T-helper 1 cell treated with Interleukin-12 subunit alpha and Interleukin-12 subunit beta and Interleukin-4 antibody, amounts not matched to agents 30 μg/mL and 1 μg/mL, for 36 hours (primary cell): ENCODE results near the gene LILRB5.
"Not testable (repeated sequence)": the region's sequence is repeated elsewhere in the genome, so short reads cannot be mapped to it uniquely, and the experiment has no call there.

Source experiments
- H3K27ac Mint-ChIP-seq: one replicate; pipeline ENCODE4 v1.8.0; 2021; ENCODE audit warnings: mild to moderate bottlenecking, mixed read lengths
- H3K27me3 Mint-ChIP-seq: one replicate; pipeline ENCODE4 v1.8.0; 2021; ENCODE audit warnings: low read depth, mixed read lengths
- H3K36me3 Mint-ChIP-seq: one replicate; pipeline ENCODE4 v1.8.0; 2021; ENCODE audit warnings: low read depth, mixed read lengths
- H3K4me1 Mint-ChIP-seq: one replicate; pipeline ENCODE4 v1.8.0; 2021; ENCODE audit warnings: low read depth, mixed read lengths
- H3K4me3 Mint-ChIP-seq: one replicate; pipeline ENCODE4 v1.8.0; 2021; ENCODE audit warnings: mild to moderate bottlenecking, moderate library complexity, mixed read lengths
- H3K9me3 Mint-ChIP-seq: one replicate; pipeline ENCODE4 v1.8.0; 2021; ENCODE audit warnings: mixed read lengths

Gene LILRB5

GRCh38 chr19:54242234-54242633 lies 14.8 kb downstream of the LILRB5 start:
- H3K27ac Mint-ChIP-seq, H3K36me3 Mint-ChIP-seq, H3K4me1 Mint-ChIP-seq, H3K4me3 Mint-ChIP-seq, H3K27me3 Mint-ChIP-seq, H3K9me3 Mint-ChIP-seq: not testable (repeated sequence)

GRCh38 chr19:54240372-54241336 lies 16.4 kb downstream of the LILRB5 start:
- H3K4me1 Mint-ChIP-seq, H3K27ac Mint-ChIP-seq, H3K4me3 Mint-ChIP-seq, H3K9me3 Mint-ChIP-seq, H3K36me3 Mint-ChIP-seq: not testable (repeated sequence)
- peaks cover 11% of the 10 kb centered on the region for H3K27me3 Mint-ChIP-seq

DNA sequence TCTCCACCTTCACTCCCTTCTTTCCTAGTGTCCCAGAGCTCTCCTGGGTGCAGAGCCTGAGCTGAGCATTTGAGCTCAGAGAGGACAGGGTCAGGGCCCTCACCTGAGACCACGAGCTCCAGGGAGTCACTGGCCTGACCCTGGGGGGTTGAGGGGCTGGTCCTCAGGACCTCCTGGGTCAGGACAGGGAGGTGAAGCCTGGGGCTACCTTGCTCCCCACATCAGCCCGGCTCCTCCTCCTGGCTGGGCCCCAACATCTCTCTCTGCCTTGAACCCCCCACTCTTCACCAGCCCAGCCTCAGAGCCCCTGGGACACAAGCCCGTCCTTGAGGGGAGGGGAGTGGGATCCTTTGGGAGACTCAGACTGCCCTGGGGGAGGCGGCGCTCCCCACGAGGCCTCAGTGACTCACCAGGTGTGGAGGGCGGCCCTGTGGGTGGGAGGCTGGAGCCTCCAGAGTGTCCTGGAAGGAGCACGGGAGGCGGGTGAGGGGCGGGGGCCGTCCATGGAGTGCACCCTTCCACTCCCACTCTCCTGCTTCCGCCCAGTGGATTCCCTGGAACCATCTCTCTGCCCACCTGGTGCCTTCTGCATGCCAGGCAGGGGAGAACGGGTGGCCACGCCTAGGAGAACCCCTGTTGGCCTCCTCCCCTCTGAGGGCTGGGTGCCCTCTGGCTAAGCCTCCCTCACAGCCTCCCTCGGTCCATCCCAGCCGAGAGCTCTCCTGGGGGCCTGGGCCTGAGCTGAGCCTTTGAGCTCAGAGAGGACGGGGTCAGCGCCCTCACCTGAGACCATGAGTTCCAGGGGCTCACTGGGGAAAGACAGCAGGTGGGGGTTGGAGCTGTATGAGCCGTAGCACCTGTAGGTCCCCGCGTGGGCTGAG lies 17.3 kb downstream of the LILRB5 start:
- not testable (repeated sequence) for H3K4me1 Mint-ChIP-seq, H3K27ac Mint-ChIP-seq, H3K36me3 Mint-ChIP-seq, H3K4me3 Mint-ChIP-seq, H3K9me3 Mint-ChIP-seq
- H3K27me3 Mint-ChIP-seq: peaks cover 12% of the 10 kb centered on the region

- Mint-ChIP-seq H3K9me3 (no peaks in the 10 kb centered on the region), H3K36me3 (no peaks in the 10 kb centered on the region), H3K4me3 (no peak overlapping the region), H3K27me3 (peaks cover 45% of the 10 kb centered on the region), H3K27ac (no peak overlapping the region), H3K4me1 (peaks cover 8% of the 10 kb centered on the region)
These were observed 23.1 kb downstream of the LILRB5 start for GRCh38 chr19:54233941-54234340.

GRCh38 chr19:54231077-54231931 lies 25.8 kb downstream of the LILRB5 start:
- Mint-ChIP-seq H3K4me3 (no peak overlapping the region), H3K27me3 (peaks cover 46% of the 10 kb centered on the region), H3K36me3 (no peaks in the 10 kb centered on the region), H3K9me3 (peaks cover 4% of the 10 kb centered on the region), H3K4me1 (peaks cover 8% of the 10 kb centered on the region), H3K27ac (no peak overlapping the region)

DNA sequence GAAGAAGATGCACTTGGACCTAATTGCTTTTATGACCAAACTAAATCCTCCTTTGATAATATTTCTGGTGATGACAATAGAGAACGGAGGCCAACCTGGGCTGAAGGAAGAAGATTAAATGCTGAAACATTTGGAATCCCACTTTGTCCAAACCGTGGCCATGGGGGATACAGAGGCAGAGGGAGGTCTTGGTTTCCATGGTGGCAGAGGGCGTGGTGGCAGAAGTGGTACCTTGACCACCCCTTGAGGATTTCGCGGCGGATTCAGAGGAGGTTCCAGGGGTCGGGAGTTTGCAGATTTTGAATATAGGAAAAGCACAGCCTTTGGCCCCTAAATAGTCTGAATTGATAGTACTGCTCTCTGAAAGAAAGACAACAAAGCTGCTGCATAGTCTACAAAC lies 27.0 kb downstream of the LILRB5 start:
- H3K4me1 Mint-ChIP-seq: peaks cover 8% of the 10 kb centered on the region
- H3K27ac Mint-ChIP-seq: no peak overlapping the region
- H3K4me3 Mint-ChIP-seq: no peak overlapping the region
- no peaks in the 10 kb centered on the region for H3K36me3 Mint-ChIP-seq
- peaks cover 4% of the 10 kb centered on the region for H3K9me3 Mint-ChIP-seq
- peaks cover 45% of the 10 kb centered on the region for H3K27me3 Mint-ChIP-seq

- no peak overlapping the region for H3K27ac Mint-ChIP-seq
These were observed 27.9 kb downstream of the LILRB5 start for GRCh38 chr19:54229146-54229545.

DNA sequence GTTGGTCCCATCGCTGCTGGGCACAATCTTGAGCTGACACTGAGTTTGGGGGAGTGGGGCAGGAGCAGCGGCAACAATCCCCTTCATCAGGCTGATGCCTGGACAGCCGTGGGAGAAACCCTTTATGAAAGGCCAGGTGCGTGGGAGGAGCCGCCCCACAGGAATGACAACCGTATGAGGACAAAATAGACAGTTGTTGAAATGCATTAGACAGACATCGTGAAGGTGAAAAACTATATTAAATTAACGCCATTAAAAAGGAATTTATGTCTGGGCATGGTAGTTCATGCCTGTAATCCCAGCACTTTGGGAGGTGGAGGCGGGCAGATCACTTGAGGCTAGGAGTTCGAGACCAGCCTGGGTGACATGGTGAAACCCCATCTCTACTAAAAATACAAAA lies 32.5 kb downstream of the LILRB5 start:
- H3K9me3 Mint-ChIP-seq, H3K27ac Mint-ChIP-seq, H3K4me1 Mint-ChIP-seq, H3K36me3 Mint-ChIP-seq, H3K4me3 Mint-ChIP-seq: not testable (repeated sequence)
- H3K27me3 Mint-ChIP-seq: peaks cover 15% of the 10 kb centered on the region

More at GRCh38 chr19:54229146-54229545, 27.9 kb downstream of the LILRB5 start:
- peaks cover 6% of the 10 kb centered on the region for H3K4me1 Mint-ChIP-seq
- H3K27me3 Mint-ChIP-seq: peaks cover 36% of the 10 kb centered on the region
- H3K4me3 Mint-ChIP-seq: no peak overlapping the region
- H3K36me3 Mint-ChIP-seq: no peaks in the 10 kb centered on the region
- H3K9me3 Mint-ChIP-seq: peaks cover 4% of the 10 kb centered on the region

DNA sequence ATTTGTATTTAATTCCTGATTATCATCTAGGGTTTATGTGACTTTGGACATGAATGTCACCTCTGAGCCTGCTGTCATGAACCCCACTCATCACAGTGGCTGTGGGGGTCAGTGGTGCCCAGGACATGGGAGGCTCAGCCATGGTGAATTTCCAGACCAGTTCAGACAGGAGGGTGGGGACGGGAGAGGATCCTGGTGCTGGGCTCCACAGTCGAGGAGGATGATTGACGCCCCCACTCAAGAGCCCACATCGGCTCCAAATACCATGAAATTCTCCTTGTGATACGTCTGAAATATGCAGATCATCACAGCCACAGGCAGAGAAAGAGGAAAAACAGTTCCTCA lies 33.2 kb downstream of the LILRB5 start:
- not testable (repeated sequence) for H3K27ac Mint-ChIP-seq, H3K36me3 Mint-ChIP-seq, H3K4me1 Mint-ChIP-seq, H3K4me3 Mint-ChIP-seq, H3K9me3 Mint-ChIP-seq
- peaks cover 11% of the 10 kb centered on the region for H3K27me3 Mint-ChIP-seq

DNA sequence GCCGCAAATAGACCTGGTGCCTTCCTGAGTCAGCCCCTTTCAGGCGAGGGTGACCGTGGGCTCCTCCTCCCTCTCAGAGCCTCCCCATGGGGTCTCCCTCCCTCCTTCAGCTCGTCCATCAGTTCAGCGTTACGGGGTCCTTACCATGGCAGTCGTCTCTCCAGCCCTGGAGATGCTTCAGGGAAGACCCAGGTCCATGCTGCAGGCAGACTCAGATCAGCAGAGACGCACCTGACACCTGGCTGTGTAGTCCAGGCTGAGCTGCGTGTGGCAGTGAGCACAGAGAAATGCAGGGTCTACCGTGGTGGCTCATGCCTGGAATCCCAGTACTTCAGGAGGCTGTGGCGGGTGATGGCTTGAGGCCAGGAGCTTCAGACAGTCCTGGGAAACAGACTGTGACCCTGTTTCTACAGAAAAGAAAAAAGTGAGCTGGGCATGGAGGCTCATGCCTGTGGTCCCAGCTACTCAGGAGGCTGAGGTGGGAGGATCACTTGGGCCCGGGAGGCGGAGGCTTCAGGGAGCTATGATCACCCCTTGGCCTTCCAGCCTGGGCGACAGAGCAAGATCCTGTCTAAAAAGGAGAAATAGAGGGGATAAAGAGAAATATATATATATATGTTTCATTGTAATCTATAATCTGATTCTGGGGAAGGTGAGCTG lies 33.7 kb downstream of the LILRB5 start:
- not testable (repeated sequence) for H3K36me3 Mint-ChIP-seq, H3K9me3 Mint-ChIP-seq, H3K4me3 Mint-ChIP-seq, H3K27me3 Mint-ChIP-seq, H3K4me1 Mint-ChIP-seq
- H3K27ac Mint-ChIP-seq: peak overlapping the region; percentile 60

DNA sequence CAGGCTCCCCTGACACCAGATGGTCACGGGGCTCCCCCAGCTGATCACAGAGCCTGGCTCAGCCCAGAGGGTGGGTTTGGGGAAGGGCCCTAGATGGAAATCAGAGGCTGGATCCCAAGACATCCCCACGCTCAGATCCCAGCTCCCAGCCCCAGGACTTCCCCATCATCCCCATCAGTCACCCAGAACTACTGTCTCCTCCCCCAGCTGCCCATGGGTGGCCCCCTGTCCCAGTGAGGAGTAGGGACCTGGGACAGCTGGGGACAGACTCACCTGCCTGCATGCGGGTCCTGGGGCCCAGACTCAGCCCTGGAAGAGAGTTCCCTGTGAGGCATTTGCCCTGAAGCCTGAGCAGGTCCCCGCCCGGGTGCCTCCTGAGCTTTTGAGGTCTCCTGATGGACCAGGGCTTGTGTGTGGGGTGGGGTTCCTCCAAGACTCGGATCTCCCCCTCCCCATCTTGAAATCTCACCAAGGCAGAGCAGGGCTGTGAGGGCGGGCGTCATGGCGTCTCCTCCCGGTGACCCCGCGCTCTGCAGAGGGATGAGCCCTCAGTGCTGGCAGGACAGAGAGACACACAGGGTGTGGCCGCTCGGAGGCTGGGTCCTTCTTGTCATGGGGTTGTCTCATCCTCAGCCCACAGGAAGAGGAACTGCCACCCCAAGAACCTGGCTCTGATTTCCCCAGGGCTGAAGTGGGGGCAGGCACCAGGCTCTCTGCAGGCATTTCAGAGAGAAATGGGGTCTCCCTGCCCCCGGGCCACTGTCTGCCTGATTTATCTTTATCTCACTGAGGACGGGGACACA lies 34.4 kb downstream of the LILRB5 start, which contains the start of gene LILRB3:
Gene LILRB3 (minus strand): TSS at position 534 of the 803 bp plus-strand sequence. CDS start 31 bp downstream, at position 503.
- Mint-ChIP-seq H3K27ac (peak within 1 kb of the TSS; percentile 60), H3K4me3 (peak within 1 kb of the TSS; percentile 9)
- H3K36me3 Mint-ChIP-seq, H3K4me1 Mint-ChIP-seq, H3K9me3 Mint-ChIP-seq, H3K27me3 Mint-ChIP-seq: not testable (repeated sequence)

- H3K9me3 Mint-ChIP-seq, H3K27ac Mint-ChIP-seq, H3K4me1 Mint-ChIP-seq, H3K36me3 Mint-ChIP-seq, H3K27me3 Mint-ChIP-seq, H3K4me3 Mint-ChIP-seq: not testable (repeated sequence)
These were observed 35.1 kb downstream of the LILRB5 start for GRCh38 chr19:54221947-54222346.

DNA sequence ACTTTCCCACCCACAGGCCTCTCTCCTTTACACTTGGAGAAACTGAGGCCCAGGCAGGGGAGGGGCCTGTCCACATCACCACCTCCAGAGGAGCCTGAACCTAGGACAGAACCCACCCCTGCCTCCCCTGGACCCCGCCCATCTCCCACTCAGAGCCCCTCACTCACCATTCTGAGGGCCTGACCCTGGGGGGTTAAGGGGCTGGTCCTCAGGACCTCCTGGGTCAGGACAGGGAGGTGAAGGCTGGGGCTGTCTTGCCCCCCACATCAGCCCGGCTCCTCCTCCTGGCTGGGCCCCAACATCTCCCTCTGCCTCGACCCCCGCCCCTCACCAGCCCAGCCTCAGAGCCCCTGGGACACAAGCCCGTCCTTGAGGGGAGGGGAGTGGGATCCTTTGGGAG lies 37.4 kb downstream of the LILRB5 start:
- not testable (repeated sequence) for H3K9me3 Mint-ChIP-seq, H3K27ac Mint-ChIP-seq, H3K4me1 Mint-ChIP-seq, H3K36me3 Mint-ChIP-seq, H3K27me3 Mint-ChIP-seq, H3K4me3 Mint-ChIP-seq
